ENCODE data around the gene RNASE7. TPM values are rescaled to one million over a fixed set of nuclear protein-coding genes. Genes with fewer than 3 reads are reported as not detected.

RNASE7 gene
- total and polyA plus RNA-seq, 2 donors from 2014 or later: not detected

- DNase-seq (no peak), FAIRE-seq (no peak)
- H3K9ac ChIP-seq (ENCODE audit: low read length in 3 of 3): no peak overlapping the region
- no peak for TF ChIP-seq CTCF (IDR thresholded peaks at IDR 0.05; ENCODE audit: borderline replicate concordance, extremely low read depth, insufficient read depth)
- H3K4me3 ChIP-seq (ENCODE audit: low read length in 3 of 3): no peak overlapping the region
- intact Hi-C loops (cut with DNase I): no loop called here
- H3K4me1 ChIP-seq (ENCODE audit: control insufficient read depth in 2 of 3, insufficient read depth in 2 of 3, low read depth in 1 of 3, low read length in 3 of 3): no peaks in the 10 kb centered on the region
- H3K36me3 ChIP-seq (ENCODE audit: control insufficient read depth in 2 of 3, insufficient read depth in 3 of 3, low read length in 3 of 3): peaks cover 23 to 55% (median 27%) of the 10 kb centered on the region in 3 donors
- H3K27ac ChIP-seq (ENCODE audit: low read depth in 2 of 2, low read length in 2 of 2): no peak overlapping the region
- H3K27me3 ChIP-seq (ENCODE audit: control insufficient read depth, insufficient read depth, low read length): no peaks in the 10 kb centered on the region
- no peaks in the 10 kb centered on the region for H3K9me3 ChIP-seq (ENCODE audit: control insufficient read depth in 2 of 3, insufficient read depth in 1 of 3, low read length in 3 of 3)
These were observed 36.6 kb downstream of the RNASE7 start for GRCh38 chr14:21078726-21079125.

- FAIRE-seq (no peak), DNase-seq (no peak)
- Histone ChIP-seq H3K9ac (ENCODE audit: low read length in 3 of 3) (no peak overlapping the region), H3K4me3 (ENCODE audit: low read length in 3 of 3) (no peak overlapping the region), H3K27ac (ENCODE audit: low read depth in 2 of 2, low read length in 2 of 2) (no peak overlapping the region), H3K36me3 (ENCODE audit: control insufficient read depth in 2 of 3, insufficient read depth in 3 of 3, low read length in 3 of 3) (peaks cover 16 to 63% (median 27%) of the 10 kb centered on the region in 3 donors), H3K27me3 (ENCODE audit: control insufficient read depth, insufficient read depth, low read length) (no peaks in the 10 kb centered on the region), H3K9me3 (ENCODE audit: control insufficient read depth in 2 of 3, insufficient read depth in 1 of 3, low read length in 3 of 3) (no peaks in the 10 kb centered on the region), H3K4me1 (ENCODE audit: control insufficient read depth in 2 of 3, insufficient read depth in 2 of 3, low read depth in 1 of 3, low read length in 3 of 3) (no peaks in the 10 kb centered on the region)
- intact Hi-C loops (cut with DNase I): loop anchor here (10.0 kb wide), 1 partner anchor 67 kb away; no protein-coding TSS in a partner anchor
- no peak for TF ChIP-seq CTCF (IDR thresholded peaks at IDR 0.05; ENCODE audit: borderline replicate concordance, extremely low read depth, insufficient read depth)
These were observed 39.5 kb downstream of the RNASE7 start for GRCh38 chr14:21081521-21082142.

GRCh38 chr14:21083565-21084325 is 41.6 kb downstream of the RNASE7 start:
- H3K4me3 ChIP-seq (ENCODE audit: low read length in 3 of 3): no peak overlapping the region
- H3K36me3 ChIP-seq (ENCODE audit: control insufficient read depth in 2 of 3, insufficient read depth in 3 of 3, low read length in 3 of 3): peaks cover 5 to 54% (median 21%) of the 10 kb centered on the region in 3 donors
- H3K9ac ChIP-seq (ENCODE audit: low read length in 3 of 3): no peak overlapping the region
- H3K9me3 ChIP-seq (ENCODE audit: control insufficient read depth in 2 of 3, insufficient read depth in 1 of 3, low read length in 3 of 3): no peaks in the 10 kb centered on the region
- no peak for DNase-seq
- H3K4me1 ChIP-seq (ENCODE audit: control insufficient read depth in 2 of 3, insufficient read depth in 2 of 3, low read depth in 1 of 3, low read length in 3 of 3): no peaks in the 10 kb centered on the region
- intact Hi-C loops (cut with DNase I): loop anchor here (10.0 kb wide), 1 partner anchor 69 kb away; no protein-coding TSS in a partner anchor
- FAIRE-seq: no peak
- TF ChIP-seq CTCF (IDR thresholded peaks at IDR 0.05; ENCODE audit: borderline replicate concordance, extremely low read depth, insufficient read depth): no peak
- no peaks in the 10 kb centered on the region for H3K27me3 ChIP-seq (ENCODE audit: control insufficient read depth, insufficient read depth, low read length)
- no peak overlapping the region for H3K27ac ChIP-seq (ENCODE audit: low read depth in 2 of 2, low read length in 2 of 2)
